GM23248 (cell line): ENCODE results near the gene TRIO.

Source experiments
- EZH2 ChIP-seq: fragments of 200-600 bp; sonication (generic); IDR thresholded peaks from 2 replicates; pipeline ENCODE4 v1.6.1; 2018; ENCODE audit warnings: antibody characterized with exemption, mild to moderate bottlenecking; ENCODE audit not compliant: insufficient read depth, poor library complexity, severe bottlenecking
- EZH2phosphoT487 ChIP-seq: fragments of 200-600 bp; sonication (generic); IDR thresholded peaks from 2 replicates; pipeline ENCODE4 v1.6.1; 2018; ENCODE audit warnings: antibody characterized with exemption, moderate library complexity, mild to moderate bottlenecking, low read depth; ENCODE audit not compliant: insufficient read depth

- TF ChIP-seq EZH2 (no peak), EZH2phosphoT487 (no peak)
Observed at GRCh38 chr5:14187660-14188059, 44.5 kb downstream of the TRIO start.
